GM21390 (cell line): ENCODE results near the gene PTPDC1.

Experiments used
- ATAC-seq: cut with Tn5 transposase; IDR thresholded peaks from one replicate; pipeline ENCODE4 v1.9.1; 2021; ENCODE audit not compliant: unreplicated experiment

Gene PTPDC1, protein sequence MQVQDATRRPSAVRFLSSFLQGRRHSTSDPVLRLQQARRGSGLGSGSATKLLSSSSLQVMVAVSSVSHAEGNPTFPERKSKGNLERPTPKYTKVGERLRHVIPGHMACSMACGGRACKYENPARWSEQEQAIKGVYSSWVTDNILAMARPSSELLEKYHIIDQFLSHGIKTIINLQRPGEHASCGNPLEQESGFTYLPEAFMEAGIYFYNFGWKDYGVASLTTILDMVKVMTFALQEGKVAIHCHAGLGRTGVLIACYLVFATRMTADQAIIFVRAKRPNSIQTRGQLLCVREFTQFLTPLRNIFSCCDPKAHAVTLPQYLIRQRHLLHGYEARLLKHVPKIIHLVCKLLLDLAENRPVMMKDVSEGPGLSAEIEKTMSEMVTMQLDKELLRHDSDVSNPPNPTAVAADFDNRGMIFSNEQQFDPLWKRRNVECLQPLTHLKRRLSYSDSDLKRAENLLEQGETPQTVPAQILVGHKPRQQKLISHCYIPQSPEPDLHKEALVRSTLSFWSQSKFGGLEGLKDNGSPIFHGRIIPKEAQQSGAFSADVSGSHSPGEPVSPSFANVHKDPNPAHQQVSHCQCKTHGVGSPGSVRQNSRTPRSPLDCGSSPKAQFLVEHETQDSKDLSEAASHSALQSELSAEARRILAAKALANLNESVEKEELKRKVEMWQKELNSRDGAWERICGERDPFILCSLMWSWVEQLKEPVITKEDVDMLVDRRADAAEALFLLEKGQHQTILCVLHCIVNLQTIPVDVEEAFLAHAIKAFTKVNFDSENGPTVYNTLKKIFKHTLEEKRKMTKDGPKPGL

DNA sequence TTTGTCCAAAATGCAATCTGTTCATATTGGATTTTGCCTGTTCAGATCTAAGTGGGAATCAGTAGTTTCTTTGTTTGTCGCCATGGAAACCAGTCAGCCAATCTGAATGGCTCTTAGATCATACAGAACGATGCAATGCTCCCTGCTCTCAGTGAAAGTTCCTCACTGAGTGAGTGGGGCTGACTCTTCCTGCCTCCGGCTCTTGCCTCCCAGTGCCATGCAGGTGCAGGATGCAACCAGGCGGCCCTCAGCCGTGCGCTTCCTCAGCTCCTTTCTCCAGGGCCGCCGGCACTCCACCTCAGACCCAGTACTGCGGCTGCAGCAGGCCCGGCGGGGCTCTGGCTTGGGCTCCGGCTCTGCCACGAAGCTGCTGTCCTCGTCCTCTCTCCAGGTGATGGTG, at the start of gene PTPDC1:
PTPDC1 (plus strand) TSS at position 151 of the 400 bp plus-strand sequence; CDS start at position 218, 67 bp downstream.
- no peak for ATAC-seq

DNA sequence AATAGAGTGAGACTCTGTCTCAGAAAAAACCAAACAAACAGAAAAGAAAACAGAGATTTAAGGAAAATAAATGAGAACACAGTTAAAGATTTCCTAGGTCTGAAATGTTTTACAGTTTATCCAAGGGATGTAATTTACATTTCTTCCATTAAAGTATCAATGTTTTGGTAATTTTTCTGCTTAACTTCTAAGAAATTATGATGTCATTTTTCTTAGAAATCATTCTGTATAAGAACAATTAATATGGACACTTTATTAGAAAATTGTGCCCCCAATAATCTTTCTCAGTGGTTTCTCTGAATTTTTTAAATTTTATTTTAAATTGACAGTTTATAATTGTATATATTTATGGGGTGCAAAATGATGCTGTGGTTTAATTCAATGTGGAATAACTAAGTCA, 49.8 kb upstream of the PTPDC1 start:
- ATAC-seq: no peak

DNA sequence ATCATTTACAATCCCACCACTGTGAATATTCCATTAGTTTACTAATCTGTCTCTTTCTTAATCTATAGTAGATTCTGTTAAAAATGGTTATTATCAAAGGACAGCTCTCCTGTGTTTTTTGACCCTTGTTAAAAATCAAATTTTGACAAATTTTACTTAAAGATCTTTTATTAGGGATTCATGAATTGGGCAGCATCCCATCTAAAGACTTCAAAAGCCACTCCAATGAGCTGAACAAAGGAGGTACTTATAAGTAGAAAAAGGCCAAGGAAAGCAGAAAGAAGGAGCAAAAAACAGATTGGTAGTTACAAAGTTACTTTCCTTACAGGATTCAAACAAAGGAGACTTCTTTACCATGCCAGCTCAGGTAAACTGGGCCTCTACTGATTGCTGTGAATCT, 44.5 kb upstream of the PTPDC1 start:
- ATAC-seq: no peak

DNA sequence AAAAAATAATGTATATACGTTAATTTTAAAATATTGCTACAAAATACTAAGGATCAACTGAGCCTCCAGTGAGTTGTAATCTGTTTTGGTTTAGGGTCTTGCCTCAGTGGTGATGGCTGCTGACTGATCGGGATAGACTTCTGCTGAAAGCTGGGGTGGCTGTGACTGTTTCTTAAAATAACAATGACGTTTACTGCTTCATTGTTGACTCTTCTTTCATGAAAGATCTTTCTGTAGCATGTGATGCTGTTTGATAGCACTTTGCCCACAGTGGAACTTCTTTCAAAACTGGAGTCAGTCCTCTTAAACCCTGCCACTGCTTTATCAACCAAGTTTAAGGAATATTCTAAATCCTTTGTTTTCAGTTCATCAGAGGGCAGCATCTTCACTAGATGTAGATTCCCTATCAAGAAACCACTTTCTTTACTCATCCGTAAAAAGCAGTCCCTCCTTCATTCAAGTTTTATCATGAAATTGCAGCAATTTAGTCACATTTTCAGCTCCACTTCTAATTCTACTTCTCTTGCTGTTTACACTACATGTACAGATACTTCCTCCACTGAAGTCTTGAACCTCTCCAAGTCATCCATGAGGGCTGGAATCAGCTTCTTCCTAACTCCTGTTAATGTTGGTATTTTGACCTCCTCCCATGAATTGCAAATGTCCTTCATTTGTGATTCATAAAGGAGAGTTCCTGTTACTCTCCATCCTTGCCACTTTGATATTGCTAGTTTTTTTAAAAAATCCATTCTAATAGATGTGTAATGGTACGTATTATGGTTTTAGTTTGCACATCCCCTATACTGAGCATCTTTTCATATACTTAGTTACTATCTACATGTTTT, 41.5 kb upstream of the PTPDC1 start:
- ATAC-seq: no peak

DNA sequence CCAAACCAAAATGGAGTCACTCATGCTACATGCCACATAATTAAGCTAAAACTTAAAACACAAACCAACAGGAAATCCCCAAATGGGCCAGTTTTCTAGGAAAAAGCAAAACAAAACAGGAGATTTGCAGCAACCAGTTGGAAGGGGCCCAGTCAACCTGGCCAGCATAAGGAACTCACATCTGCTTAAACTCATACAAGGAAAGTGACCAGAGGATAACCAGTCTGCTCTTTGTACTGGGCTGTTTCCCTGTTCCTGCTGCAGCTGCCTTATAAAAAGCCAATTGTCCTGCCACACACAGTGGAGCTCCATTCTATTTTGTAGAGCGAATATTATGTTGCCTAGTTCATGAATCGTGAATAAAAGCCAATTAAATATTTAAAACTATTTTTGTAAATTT, 29.5 kb upstream of the PTPDC1 start:
- no peak for ATAC-seq

DNA sequence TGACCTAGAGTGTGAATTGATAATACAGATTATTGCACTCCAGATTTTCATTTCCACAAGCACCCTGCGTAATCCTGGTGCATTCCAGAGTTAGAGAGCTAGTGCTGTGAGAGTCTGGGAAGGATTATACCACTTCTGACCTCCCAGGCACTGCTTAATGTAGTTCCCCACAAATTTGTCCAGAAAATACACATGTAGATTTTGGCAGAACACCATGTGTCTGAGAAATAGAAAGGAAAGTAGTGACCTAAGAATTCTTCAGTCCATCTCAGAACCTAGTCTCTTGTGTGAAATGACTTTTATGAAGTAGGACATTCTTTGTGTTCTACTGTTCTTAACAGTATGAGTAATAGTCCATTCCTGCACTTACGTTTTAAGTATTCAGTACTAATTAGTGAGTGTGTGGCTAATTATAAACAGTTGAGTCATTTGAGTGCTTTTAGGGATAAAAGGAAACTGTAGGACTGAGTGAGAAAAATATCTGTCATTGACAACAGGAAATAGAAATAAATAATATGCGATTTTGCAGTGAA, 27.8 kb upstream of the PTPDC1 start:
- ATAC-seq: no peak

DNA sequence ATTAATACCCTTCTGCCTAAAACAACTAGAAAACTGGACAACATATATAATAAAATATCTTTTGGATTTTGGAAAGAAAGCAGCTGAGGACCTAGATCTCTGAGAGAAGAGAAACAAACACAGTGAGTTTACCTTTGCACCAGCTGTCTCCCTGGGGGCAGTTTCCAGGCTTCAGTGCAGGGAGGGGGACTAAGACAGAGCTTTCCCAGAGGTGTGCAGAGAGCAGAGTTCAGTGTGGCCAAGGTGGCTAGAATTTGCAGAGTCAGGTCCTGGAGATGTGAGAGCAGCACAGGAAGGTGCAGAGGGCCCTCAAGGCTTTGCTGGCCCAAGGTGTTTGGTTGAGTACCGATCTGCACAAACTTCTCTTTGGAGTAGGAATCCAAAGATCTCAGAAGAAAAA, 26.3 kb upstream of the PTPDC1 start:
- no peak for ATAC-seq

DNA sequence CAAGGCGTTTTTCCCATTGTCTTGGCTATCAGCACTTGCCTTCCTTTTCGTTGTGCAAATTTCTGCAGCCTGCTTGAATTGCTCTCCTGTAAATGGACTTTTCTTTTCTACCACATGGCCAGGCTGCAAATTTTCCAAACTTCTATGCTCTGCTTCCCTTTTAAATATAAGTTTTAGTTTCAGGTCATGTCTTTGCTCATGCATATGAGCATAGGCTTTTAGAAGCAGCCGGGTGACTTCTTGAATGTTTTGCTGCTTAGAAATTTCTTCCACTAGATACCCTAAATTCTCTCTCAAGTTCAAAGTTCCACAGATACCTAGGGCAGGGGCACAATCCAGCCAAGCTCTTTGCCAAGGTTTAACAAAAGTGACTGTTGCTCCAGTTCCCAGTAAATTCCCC, 22.4 kb upstream of the PTPDC1 start:
- no peak for ATAC-seq

DNA sequence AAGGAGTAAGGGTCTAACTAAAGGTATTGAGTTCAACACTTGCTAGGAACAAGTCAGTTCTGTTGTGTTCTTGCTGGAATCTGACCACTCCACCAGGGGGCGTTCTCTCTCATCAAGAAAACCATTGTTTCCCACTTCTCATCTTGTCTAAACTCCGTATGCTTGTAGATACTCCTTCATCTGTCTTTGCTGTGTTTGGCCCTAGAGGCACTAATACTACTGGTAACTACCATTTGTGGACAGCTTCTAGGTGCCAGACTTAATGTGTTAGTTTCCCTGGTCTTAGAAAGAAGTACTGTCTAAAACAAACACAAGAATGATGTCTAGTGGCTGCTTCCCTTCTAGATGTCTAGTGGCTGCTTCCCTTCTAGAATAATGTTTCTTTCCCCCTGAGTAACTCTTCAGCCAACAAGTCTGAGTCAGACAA, 18.7 kb upstream of the PTPDC1 start:
- ATAC-seq: no peak

DNA sequence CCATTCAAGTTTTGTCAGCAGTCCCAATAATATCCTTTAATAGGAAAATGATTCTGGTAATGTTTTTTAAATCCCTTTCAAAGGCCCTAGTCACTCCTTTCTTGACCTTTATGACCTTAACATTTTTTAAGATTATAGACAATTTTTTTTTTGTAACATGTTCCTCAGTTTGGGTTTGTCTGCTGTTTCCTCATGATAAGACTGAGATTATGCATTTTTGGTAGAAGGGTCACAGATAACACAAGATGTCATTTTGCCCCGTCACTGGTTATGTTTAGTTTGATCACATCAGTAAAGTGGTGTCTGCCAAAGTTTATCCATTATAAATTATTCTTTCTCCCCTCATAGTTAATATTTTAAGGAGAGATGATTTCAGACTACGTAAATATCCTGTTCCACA, 16.0 kb upstream of the PTPDC1 start:
- no peak for ATAC-seq

DNA sequence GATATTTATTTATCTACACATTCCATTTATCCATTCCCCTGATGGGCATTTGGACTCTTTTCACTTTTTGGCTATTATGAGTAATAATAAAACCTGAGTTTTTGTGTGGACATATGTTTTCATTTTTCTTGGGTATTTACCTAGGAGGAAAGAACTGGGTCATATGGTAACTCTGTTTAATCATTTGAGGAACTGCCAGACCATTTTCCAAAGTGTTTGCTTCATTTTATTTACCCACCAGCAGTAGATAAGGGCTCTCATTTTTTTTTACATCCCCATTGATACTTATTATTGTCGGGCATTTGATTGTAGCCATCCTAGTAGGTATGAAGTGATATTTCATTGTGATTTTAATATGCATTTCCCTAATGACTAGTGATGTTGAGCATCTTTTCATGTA, 7.7 kb upstream of the PTPDC1 start:
- no peak for ATAC-seq

DNA sequence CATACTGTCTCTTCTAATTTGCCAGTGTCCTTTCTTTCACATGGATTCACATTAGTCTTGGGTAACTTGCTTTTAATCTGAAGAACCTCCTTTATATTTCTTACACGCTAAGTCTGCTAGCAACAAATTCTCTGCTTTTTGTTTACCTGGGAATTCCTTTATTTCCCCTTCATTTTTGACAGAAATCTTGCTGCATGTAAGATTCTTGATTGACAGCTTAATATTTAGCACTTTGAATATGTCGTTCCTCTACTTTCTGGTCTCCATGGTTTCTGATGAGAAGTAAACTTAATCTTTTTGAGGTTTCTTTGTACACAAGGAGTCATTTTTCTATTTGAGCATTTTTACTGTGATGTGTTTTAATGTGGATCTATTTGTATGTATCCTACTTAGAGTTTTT, 6.2 kb upstream of the PTPDC1 start:
- no peak for ATAC-seq

DNA sequence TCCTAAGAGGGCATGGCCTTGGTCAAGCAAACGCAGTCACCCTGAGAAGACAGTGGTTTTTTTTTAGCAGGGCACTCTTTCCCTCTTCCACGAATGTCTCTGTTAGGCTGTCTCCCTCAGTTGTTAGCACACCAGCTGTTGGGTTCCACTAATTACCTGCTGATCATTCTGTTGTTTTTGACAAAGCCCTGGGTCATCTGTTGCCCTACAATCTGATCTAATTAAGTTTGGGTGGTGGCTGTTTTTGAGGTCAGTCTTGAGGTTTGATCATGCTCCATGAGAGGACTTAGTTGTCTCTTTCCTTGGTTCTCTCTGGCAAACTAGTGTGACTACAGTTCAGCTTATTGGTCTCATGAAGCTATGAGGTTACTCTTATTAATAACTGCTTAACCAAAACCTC, 5.0 kb upstream of the PTPDC1 start:
- ATAC-seq: no peak

DNA sequence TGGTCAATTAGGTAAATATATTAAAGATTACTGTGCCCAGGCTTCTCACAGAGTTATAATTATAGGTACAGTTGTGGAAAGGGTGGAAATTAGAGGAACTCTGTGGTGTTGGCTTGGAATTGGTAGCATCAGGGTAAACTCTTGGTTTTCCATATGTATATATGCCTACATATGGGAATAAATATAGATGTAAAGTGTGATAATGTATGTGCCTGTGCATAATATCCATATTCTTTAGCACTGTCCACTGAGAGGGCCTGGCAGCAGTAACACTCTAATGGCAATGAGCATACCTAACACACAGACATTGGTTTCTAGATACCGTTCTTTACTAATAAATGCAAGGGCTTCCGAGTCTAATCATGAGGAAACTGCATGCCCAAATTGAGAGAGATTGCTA, 4.0 kb upstream of the PTPDC1 start:
- ATAC-seq: no peak

DNA sequence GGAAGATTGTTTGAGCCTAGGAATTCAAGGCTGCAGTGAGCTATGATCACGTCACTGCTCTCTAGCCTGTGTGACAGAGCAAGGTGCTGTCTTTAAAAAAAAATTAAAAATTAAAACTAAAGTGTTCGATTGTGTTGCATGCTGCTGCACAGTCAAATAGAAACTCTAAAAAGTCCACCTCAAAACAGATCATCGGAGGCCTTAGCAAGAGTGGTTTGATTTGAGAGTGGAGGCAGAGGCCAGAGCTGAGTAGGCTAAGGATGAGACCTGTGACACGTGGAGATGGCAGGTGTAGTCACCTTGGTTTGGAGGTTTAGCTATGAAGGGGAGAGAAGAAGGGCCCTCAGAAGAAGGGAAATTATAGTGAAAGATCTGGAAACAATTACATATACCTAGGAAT, 2.8 kb upstream of the PTPDC1 start:
- no peak for ATAC-seq

DNA sequence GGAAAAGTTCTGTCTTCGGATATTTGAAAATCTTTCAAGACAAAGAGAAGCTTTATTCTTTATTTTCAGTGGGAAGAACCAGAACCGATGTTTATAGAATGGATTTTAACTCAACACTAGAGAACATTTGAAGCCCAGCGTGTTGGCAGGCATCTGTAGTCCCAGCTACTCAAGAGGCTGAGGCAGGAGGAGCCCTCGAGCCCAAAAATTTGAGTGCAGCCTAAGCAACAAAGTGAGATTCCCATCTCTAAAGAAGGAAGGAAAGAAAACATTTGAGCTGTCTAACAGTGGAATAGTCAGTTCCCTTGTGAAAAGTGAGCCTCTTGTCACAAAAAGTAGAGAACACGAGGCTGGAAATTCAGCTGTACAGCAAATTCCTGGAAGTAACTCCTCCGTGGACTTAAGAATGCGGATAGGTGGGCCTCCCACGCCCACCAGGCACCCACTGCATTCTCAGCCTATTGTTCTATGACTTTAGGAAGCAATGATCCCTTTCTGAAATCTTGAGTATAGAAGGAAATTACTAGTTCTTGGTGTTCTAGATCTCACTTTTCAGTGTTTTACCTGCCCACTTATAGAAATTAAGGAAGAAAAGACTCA, 2.3 kb upstream of the PTPDC1 start:
- no peak for ATAC-seq

DNA sequence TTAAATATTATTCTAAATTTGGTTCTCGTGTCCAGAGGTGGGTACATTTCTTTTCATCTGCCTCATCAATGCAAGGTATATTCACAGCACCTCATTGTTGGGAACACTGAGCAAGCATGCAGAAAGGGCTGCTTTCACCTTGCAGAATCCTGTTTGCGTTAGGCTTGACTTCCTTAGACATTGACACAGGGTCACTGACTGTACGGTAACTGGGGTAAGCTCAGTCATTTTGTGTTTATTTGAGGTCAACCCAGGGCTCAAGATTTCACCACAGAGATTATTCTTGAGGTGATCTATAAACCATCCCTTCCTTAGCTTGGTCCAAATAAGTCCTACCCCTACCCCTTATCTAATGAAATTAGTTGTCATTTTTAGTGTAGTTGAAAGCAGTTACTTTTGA, 1.7 kb upstream of the PTPDC1 start:
- ATAC-seq: no peak

DNA sequence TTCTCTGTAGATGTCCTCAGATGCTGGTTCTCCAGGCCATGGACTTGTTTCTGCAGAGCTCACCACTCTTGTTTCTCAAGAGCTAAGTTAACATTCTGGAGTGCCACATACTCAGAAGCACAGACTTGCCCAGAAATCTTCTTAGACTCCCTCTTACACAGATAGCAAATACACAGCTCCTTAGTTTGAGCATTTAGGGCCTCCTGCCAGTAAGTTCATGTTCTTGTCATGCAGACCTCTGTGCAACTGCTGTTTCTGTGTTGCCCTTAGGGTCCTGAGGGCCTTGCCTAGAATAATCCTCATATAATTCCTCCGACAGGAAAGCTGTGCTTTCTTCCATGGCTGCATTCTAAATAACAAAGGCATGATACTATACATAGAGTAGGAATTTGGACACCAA, 1.3 kb upstream of the PTPDC1 start:
- ATAC-seq: no peak

DNA sequence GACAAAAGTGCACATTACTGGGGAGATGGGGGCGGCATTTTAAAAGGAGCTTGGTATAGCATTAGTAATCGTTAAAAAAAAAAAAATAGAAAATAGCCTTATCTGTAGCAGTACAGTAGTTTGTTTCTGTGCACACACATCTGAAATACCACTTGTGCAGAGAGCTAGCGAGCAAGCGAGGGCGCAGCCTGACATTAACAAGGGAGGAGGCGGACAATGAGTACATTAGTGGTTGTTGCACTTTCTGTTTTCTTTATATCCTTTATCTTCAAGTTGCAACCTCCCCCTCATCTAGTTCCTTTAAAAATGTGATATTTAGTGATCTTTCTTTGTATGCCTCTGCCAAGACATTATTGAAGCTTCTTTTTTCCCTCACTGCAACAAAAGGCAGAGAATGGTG, 880 bp upstream of the PTPDC1 start:
- no peak for ATAC-seq

DNA sequence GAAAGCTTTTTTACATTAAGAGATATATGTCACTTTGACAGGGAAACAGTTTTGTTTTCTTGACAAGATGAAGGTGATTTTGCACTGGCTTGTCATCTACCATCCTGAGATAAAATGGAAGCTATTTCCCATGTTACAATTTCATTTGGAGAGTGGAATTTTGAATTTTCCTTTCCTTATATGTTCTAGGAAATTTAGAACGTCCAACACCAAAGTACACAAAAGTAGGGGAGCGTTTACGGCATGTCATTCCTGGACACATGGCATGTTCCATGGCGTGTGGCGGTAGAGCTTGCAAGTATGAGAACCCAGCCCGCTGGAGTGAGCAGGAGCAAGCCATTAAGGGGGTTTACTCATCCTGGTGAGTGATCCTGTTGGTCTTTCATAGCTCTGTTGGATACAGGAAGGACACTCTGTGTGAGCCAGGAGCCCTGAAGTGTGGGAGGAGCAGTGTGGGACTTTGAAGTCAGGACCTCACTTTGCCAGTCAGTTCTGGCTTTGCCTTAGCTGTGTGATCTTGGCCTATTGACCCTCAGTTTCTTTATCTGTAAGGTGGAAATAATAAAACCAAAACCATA, 887 bp downstream of the PTPDC1 start:
- ATAC-seq: no peak
